HG02943 (cell line): Measurements from ENCODE around the gene CCDC61.

Experiments used
- ATAC-seq: cut with Tn5 transposase; IDR thresholded peaks from one replicate; pipeline ENCODE4 v1.9.1; 2021; ENCODE audit warnings: mild to moderate bottlenecking, low read depth, moderate library complexity; ENCODE audit not compliant: unreplicated experiment

CCDC61 gene

GRCh38 chr19:46014941-46015686, 19.8 kb downstream of the CCDC61 start:
- no peak for ATAC-seq

GRCh38 chr19:46015687-46016425, 20.6 kb downstream of the CCDC61 start:
- ATAC-seq, result no peak

DNA sequence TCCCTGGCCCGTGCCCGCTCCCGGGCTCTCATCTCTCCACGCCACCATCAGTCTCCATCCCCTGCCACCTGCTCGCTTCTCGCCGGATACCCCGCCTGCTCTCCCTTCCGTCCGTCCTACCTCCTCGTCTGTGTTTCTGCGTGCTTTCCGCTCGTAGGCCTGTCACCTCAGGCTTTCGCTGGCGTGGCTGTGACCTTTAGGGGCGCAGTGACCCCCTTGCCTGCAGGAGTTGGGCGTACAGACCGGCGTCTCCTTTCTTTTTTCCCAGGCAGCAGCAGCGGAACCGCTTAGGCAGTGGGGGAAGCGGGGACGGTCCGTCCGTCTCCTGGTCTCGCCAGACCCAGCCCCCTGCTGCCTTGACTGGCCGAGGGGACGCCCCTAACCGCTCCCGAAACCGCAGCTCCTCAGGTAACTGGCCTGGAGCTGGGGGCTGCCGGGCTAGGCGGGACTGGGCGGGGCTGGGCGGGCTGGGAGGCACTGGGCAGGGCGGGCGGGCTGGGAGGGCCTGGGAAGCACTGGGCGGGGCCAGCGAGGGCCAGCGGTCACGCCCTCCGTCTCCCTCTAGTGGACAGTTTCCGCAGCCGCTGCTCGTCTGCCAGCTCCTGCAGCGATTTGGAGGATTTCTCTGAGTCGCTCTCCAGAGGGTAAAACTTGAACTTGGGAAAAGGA, 21.3 kb downstream of the CCDC61 start:
- ATAC-seq, result no peak

- ATAC-seq, result no peak
Measured at GRCh38 chr19:46017095-46017429, 21.8 kb downstream of the CCDC61 start.

DNA sequence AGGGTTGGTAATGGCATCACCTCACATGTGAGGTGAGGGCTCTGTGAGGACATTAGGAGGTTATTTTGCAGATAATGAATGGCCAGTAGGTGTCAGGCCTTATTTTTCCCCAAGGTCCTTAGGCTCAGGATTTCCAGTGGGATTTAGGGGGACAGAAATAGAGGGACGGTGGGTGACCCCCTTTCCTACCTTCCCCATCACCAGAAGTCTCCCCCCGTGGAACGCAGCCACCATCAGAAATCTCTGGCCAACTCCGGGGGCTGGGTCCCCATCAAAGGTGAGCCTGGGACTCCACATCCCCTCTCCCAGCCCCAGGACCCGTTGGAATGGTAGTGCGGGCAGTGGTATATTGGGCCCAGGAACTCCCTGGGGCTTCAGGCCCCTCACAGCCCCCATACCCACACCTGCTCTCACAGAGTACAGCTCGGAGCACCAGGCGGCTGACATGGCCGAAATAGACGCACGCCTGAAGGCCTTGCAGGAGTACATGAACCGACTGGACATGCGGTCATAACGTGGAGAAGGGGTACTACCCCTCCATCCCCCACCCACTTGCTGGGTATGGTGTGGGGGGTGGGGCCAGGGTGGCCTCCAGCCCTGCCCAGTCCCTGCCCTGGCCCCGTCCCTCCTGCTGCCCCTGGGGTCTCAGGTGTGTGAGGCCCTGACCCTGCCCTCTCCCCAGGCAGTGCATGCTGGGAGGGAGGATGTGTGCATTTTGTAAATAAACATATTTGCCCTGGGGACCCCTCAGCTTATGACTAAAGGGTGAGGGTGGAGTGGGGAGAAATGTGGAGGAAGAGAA, 22.8 kb downstream of the CCDC61 start:
- ATAC-seq, result no peak

DNA sequence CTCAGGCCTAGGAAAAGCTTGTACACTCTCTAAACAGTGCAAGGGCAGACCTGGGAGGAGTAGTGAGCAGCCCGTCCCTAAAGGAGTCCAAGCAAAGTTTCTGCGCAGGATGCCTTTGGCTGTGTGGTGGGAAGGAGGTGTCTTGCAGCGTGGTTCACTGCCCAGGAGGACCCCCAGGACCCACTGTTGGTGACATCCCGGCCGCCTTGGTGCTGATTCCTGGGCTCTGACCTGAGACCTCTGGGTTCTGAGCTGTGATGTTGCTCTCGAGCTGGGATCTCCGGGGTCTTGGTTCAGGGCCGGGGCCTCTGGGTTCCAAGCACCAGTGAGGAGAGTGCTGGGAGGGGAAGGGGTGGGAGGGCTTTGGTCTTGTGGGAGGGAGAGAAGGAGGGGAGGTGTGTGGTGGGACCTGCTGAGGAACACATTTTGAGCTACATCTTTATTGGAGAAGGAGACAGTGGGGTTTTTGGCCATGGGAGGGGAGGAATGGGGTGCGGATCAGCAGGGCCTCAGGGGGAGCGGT, 23.5 kb downstream of the CCDC61 start:
- no peak for ATAC-seq

- ATAC-seq, result no peak
Measured at GRCh38 chr19:46019270-46019669, 24.0 kb downstream of the CCDC61 start.

DNA sequence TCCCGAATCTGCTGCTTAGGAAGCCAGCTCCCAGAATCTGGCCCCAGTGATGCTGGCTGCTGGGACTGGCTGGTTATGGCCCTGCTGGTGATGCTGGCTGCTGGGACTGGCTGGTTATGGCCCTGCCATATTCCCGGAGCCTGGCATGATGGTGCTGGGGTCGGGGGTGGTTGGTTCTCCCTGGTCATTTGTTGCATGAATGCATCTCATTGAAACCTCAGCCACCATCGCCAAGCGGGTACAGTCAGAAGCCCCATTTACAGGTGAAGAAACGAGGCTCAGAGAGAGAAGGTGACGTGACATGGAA, 25.5 kb downstream of the CCDC61 start:
- ATAC-seq, result no peak

GRCh38 chr19:46021531-46022041, 26.3 kb downstream of the CCDC61 start:
- ATAC-seq, result no peak

- ATAC-seq, result no peak
Measured at GRCh38 chr19:46022061-46022430, 26.8 kb downstream of the CCDC61 start.

DNA sequence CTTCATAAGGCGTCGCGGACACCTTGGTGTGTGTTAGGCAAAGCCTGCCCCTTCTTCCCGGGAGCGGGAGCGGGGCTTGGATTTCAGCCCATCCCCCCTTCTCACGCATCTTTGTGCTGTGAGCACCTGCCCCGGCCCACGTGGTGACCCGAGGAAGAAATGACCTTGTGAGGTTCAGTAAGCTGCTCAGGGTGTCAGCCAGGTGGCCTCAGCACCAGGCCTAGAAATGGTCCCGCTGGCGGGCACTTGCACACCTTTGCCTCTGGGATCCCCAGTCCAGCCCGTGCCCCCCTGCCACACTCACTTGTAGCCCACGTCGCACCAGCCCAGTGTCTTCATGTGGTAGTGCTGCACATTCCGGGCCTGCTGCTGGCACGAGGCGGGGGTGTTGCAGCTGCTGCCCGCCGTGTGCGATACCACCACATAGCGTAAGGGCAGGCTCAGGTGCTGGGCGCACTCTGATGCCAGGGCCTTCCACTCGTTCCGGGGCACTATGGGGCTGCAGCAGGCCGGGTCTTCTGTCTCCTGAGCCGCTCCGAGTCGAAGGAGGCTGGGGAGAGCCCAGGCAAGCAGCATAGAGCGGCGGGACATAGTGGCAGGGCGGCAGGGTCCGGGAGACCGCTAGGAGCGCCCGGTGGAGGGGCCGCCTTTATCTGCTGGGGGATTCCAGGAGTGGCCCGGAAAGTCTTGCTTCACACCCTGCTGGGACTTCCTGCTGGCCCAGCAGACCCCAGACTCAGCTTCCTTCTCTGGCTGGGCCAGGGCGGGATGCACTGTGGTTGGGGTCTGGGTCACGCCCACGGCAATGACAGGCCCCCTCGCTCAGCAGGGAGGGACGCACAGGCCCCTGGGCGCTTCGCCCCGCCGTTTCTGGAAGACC, 27.4 kb downstream of the CCDC61 start, which contains the start of gene PGLYRP1:
PGLYRP1 (minus strand) TSS at position 623 of the 880 bp plus-strand sequence; CDS start at position 591, 32 bp downstream.
- ATAC-seq, result no peak

DNA sequence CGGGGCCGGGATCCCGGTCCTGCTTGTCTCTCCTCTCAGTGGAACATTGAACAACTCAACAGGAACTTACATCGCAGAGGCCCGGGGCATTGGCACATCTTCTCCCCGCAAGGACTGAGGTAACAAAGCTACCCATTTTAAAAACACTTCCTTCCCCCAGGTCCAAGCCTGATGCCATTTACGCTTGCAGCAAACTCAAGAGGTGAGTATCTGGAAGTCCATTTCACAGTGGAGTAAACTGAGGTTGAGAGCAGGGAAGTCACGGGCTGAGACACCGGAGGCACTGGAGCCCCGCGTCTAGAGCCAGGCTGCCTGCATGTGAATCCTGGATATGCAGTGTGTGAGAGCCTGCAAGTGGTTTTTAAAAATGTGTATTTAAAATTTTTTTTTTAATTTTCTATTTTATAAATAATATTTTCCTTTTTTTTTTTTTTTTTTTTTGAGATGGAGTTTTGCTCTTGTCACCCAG, 28.1 kb downstream of the CCDC61 start:
- no peak for ATAC-seq

DNA sequence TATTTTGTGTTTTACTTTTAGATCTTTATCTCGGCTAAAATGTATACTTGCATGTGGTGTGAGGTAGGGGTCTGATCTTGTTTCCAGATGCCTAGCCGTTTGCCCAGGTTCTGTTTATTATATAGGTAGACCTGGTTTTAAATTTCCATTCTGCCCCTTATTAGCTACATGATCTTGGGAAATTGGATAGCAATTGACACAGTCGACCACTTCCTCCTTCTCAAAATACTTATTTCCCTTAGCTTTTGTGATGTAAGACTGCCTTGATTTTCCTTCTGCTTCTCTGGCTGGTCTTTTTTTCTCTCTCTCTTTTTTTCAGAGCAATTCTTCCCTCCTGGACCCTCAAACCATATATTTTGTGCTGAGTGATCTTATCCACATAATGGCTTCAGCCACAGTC, 30.6 kb downstream of the CCDC61 start:
- ATAC-seq, result no peak

GRCh38 chr19:46030812-46031550, 35.7 kb downstream of the CCDC61 start:
- ATAC-seq, result no peak

GRCh38 chr19:46031781-46032596, 36.7 kb downstream of the CCDC61 start:
- no peak for ATAC-seq

- no peak for ATAC-seq
Measured at GRCh38 chr19:46032597-46033025, 37.3 kb downstream of the CCDC61 start.

- ATAC-seq, result no peak
Measured at GRCh38 chr19:46033401-46033800, 38.1 kb downstream of the CCDC61 start.

DNA sequence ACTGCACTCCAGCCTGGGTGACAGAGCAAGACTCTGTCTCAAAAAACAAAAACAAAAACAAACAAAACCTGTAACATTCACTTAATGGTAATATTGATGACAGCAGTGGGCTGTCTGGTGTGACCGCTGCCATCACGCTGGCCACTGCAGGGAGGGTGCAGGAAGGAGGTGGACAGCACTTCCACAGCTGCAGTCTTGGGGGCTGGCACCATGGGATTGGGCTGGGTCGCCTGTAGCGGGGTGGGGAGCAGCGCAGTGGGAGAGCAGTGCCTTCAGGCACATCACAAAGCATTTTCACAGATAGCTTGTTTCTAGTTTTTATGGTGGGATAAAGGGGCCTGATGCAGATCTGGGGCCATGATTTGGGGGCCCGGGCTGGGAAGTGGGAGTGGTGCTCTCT, 40.3 kb downstream of the CCDC61 start:
- no peak for ATAC-seq
